HG03060 (cell line): ENCODE results near the gene BMI1.
"Not testable (repeated sequence)": the region's sequence is repeated elsewhere in the genome, so short reads cannot be mapped to it uniquely, and the experiment has no call there.

ENCODE experiments used
- ATAC-seq: cut with Tn5 transposase; IDR thresholded peaks from one replicate; pipeline ENCODE4 v1.9.1; 2021; ENCODE audit warnings: low read depth, moderate number of reproducible peaks; ENCODE audit not compliant: unreplicated experiment

The BMI1 gene

DNA sequence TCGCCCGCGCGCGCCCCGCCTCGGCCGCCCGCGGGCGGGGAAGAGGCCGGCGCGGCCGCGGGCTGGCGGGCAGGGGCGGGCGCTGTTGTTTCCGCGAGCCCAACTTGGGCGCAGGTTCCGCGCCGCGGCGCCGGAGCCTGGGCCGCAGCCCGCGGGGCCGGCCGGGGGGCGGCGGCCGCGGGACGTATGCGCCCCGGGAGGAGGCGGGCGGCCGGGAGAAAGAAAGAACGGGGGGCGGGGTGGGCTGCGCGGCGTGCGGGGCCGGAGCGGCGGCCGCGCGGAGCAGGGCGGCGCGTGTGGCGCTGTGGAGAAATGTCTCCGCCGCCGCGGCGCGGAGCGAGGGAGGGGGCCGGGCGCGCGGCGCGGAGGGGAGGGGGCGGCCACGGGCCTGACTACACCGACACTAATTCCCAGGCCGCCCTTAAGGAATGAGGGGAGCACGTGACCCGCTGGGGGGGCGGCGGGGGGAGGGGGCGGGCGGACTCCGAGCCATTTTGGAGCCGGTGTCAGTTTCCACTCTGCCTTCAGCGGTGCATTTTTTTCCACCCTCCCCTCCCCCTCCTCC lies at the start of gene BMI1:
TSS of gene BMI1 (plus strand) at position 509 of the 565 bp plus-strand sequence. CDS start 5,351 bp downstream, outside the sequence.
- ATAC-seq = no peak

DNA sequence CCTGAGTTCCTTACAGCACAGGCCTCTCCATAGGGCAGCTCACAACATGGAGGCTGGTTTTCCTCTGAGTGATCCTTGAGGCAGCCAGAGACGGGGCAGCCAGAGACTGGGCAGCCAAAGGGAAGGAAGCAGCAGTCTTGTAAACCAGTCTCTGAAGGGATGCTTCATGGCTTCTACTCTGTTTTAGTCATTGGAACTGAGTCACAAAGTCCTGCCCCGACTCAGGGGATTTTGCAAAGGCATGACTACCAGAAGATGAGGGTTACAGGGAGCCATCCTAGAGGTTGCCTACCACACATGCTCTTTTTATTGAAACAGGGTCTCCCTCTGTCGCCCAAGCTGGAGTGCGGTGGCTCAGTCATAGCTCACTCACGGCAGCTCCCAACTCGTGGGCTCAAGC lies 49.1 kb upstream of the BMI1 start:
- no peak for ATAC-seq

DNA sequence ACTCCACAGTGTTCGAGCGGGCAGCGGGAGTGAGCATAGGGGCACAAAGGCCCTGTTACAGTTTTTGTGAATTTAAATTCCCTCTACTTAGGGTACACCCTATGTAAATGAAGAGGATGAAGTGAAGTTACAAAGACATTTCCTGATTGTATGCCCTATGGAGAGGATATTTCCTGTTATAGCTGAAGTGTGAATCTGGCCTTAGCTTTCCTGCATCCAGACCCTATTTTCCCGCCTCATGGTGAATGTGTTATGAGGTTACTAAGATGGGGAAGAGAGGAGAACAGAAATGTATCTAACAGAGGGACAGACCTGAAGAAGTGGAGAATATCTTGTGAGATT lies 42.5 kb upstream of the BMI1 start:
- no peak for ATAC-seq

DNA sequence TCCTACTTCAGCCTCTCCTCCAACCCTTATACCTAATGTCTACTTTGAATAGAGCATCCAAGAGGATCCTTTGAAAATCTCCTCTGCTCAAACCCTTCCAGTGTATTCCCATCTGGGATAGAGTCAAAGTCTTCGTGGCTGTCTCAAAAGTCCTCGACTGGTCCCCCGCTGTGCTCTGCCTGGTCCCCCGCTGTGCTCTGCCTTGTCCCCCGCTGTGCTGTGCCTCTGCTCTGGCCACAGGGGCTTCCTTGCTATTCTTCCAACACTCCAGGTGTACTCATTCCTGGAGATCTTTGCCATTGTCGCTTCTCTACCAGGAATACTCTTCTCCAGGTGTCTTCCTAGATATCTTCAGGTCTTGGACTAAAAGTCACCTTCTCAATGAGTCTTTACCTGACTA lies 40.8 kb upstream of the BMI1 start:
- ATAC-seq = no peak

DNA sequence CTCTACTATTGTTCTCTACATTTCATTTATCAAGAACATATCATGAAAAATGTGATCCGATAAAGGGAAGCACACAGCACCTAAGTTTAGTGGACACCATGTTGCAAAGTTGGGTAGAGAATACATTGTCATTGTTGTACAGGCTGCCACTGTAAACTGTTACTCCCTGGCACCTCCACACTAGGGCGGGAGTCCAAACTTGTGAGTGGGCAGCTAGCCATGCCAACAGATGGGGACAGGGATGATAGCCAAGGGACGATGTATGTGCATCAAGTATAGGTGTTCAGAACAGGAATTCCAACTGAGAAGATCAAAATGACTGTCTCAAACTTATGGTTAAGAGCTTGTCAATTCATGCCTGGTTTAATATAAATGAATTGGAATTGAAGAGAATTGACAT lies 35.8 kb upstream of the BMI1 start:
- no peak for ATAC-seq

DNA sequence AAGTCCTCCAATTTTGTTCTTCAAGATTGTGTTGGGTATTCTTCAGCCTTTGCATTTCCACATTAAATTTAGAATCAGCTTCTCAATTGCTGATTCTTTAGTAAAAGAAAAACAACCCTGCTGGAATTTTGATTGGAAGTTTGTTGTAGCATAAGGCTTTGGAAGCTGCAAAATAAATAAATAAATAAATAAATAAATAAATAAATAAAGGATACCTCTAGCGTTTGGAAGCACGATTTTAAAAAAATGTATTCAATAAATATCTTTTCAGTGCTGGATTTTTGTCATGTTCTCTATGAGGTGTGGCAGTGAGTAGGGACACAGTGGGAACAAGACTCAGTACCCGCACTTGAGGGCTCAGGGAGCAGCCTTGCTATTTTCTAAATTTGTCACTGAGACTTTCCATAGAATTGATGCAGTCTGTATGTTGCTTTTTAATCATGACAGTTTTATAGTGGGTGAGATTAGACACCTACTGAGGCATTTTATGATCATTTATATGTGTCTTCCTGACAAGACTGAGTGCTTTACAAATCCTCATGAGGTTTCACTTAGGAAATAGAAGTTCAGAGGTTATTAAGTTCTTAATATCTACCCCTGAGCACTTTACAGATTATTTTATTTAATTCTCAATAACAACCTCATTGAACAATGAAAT lies 27.0 kb upstream of the BMI1 start:
- no peak for ATAC-seq

DNA sequence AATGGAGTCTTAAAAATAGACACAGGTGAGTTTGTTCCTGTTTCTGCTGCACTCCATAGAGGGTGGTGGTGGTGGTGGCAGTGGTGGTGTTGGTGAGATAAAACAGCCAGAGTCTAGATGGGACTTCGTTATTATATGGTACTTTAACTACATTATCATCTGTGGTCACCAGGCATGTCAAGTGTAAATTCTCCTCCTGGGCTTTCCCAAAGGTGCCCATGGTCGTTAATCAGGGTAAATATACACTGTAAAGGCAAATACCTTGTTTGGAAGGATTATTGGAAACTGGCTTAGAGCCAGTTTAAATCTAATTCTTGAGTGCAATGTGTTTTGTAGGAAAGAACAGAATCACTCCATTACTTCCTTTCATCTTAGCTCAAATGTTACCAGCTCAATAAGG lies 26.2 kb upstream of the BMI1 start:
- no peak for ATAC-seq

DNA sequence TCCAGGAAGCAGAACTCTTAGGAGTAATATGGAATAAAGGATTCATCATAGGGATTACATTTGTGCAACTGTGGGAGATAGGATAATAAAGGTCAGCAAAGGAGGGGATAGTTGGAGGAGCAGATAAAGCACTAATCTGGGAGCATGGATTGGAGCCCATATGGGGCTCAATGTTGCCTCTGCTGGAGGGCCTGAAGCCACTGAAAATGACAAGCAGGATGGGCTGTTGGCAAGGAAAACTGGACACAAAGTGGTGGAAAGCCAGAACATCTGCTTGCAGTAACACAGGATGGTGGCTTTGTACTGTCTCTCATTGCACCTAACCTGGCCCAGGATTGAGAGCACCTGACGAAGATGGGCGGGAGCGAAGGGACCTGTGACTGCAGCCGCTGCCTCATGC lies 19.7 kb upstream of the BMI1 start:
- no peak for ATAC-seq

DNA sequence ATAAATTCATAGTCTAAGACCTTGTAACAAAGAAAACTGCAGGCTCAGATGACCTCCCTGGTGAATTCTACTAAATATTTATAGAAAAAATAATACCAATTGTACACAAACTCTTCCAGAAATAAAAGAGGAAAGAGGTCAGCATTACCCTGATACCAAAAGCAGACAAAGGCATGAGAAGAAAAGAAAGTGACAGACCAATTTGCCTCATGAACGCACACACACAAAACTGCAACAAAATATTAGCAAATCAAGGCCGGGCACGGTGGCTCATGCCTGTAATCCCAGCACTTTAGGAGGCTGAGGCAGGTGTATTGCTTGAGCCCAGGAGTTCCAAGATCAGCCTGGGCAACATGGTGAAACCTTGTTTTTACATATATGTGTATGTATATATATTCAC lies 17.4 kb upstream of the BMI1 start:
- ATAC-seq = no peak

DNA sequence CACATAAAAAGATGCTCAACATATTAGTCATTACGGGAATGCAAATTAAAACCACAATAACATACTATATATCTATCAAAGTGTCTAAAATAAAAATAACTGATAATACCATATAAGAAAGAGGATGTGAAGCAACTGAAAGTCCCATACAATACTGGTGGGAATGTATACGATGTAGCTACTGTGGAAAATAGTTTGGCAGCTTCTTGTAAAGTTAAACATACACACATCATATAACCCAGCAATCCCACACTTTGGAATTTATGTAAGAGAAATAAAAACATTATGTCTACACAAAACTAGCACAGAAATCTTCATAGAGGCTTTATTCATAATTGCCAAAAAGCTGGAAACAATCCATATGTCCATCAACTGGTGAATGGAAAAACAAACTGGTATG lies 15.2 kb upstream of the BMI1 start:
- ATAC-seq = no peak

DNA sequence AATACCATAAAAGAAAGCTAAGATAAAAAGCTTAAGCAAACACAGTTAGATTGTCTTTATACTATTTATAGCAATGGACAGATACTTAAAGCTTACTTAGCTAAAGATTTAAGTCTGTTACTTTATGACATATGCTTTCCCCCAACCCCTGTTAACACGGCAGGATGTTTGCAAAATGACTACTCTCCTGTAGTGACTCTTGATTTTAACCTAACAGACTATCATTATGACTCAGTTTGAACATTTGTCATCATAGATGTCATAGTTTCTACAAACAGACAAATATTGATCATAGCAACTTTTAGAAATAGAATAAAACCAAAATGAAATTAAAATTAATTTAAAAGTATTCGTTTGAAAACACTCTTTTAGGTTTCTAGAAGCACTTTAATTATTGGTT lies 12.5 kb upstream of the BMI1 start:
- ATAC-seq = peak; percentile 94

DNA sequence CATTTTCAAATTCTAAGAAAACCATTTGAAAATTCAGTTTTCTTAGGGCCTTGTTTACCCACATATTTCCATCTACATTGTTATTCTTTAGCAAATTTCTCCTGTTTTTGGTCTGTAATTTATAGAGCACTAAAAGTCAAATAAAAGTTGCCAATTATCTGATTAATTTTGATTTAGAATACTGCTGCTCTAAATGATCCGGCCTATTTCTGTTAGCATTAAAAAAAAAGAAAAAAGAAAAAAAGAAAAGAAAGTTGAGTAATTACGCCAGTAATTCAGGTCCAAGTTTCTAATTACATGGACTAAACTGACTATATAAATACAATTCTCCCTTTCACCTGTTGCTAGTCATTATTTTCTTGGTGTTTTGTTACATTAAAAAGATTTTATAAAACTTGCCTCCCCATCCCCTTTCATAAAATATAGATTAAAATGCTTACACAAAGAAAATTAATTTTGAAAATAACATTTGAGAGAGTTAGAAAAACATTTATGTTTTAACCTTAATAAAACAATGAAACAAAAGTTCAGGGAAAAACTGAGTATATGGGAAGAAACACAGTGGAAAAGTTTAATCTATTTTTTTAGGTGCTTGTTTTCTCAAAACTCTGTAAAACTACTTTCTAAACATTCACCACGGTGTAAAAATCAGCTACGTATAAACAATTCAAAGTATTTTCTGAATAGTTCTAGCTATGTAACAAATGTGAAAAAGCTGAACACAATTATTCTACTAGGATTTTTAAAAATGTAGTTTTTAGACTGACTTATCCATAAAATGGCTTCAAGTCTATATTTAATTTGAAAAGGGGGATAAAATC lies 11.5 kb upstream of the BMI1 start:
- no peak for ATAC-seq

DNA sequence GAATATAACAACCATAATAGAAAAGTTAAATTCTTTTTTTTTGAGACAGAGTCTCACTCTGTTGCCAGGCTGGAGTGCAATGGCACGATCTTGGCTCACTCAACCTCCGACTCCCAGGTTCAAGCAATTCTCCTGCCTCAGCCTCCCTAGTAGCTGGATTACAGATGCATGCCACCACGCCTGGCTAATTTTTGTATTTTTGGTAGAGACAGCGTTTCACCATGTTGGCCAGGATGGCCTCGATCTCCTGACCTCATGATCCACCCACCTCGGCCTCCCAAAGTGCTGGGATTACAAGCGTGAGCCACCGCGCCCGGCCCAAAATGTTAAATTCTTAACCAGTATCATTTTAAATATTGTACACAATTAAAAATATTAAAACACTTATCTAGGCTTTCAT lies 10.9 kb upstream of the BMI1 start:
- not testable (repeated sequence) for ATAC-seq

DNA sequence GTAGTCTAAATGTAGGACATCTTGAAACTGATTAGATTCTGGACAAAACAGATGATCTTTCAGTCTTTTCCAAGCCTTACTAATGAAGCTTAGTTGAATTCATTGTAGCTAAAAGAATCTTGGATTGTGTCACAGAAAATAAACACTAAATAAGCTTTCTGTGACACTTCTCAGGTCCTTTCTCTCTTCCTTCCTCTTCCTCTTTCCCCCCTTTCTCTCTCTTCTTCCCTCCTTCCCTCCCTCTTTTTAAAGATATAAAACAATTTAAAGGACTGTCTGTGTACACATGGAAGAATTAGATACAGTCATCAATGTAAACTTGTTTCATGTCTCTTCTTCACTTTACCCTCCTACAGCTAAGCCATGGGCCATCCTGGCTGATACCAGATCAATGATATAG lies 10.0 kb upstream of the BMI1 start:
- no peak for ATAC-seq

DNA sequence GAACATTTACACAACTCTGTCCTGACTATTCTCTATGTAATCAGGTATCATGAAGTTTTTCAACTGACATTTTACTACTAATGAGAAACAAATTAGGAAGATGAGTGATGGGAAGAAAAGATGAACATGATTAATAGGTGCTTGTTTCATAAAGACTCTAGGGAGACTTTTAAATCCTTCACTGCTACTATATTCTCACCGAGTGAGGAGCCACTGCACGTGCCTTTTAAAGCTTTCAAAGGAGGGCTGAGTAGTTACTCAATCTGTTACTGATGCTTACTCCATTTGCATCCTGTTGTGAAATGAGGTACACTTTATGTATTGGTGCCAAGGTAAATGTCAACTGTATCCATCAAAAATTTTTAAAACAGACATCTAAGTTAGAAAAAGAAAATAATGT lies 6.0 kb upstream of the BMI1 start:
- no peak for ATAC-seq

DNA sequence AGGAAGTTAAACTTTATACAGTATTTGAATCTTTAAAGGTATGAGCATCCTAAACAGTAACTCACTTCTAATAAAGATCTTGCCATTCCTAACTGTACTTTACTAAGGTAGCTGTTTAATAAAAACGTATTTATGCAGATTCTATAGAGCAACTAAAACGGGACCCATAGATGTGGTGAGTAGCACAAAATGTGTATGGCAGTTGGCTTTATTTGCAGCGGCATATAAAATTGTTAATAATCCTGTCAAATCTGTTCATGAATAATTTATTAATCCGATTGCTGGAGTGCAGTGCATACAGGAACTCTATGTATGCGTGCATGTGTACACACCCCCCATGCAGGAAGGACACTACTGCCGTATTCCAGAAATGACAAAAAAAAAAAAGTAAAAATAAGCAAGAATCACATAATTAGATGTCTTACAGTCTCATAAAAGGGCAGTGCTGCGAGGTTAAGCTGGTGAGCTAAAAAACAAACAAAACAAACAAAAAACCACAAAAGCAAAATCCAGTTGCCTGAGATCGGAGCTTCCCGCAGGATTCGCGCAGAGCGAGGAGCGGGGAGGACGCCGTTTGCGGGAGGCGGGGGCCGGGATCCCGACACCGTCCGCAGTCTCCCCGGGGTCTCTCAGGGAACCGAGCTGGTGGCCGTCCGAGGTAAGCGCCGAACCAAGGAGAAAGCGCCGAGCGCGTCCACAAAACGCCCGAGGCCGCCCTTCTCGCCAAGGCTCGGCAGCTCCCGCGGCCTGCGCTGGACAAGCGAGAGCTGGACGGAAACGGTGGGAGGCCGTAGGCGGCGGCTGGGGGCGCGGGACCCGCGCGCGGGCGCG lies 5.2 kb upstream of the BMI1 start:
- peak; percentile 4 for ATAC-seq

DNA sequence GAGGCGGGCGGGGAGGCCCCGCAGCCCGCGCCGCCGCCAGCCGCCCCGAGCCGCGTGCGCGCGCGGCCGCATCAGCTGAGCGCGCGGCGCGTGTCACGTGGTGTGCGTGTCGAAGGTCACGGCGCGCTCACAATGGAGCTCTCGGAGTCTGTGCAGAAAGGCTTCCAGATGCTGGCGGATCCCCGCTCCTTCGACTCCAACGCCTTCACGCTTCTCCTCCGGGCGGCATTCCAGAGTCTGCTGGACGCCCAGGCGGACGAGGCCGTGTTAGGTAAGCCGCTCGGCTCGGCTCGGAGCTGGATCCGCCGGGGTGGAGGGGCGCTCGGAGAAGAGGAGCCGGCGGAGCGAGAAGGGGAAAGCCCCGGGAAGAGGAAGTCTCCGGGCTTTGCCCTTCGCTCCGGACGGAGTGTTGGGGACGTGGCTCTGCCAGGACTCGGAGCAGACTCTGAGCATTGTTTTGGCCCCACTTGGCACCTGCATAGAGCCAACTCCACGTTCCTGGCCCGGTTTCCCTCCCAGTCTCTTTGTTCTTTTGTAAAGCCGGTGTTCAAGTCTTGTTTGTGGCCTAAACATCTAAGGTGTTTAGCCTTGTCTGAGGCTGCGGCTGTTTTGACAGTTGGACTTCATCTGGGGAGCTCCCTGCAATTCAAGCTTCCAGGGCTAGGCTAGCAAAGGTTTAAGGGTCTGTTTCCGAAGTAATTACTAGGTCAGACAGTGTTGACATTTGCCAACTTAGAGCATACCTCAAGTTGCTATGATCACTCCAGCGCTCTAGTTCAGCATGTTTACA lies 4.4 kb upstream of the BMI1 start, which contains the start of gene COMMD3:
TSS of gene COMMD3 (plus strand) at position 103 of the 790 bp plus-strand sequence. CDS start at position 133, 30 bp downstream.
- ATAC-seq = peak; percentile 31

DNA sequence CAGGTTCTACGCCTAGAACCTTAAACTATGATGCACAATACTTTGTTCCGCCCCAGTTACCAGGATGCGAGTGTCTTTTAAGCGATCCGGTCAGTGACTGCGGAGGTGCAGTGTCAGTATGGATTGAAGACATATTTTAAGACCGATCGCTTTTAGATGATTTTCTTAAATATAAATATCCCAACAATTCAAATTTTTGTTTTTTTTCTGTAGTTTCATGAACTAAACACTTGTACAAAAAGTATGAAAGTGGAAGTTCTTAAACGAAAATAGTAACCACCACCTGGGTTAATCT lies 3.9 kb upstream of the BMI1 start:
- ATAC-seq = peak; percentile 22

DNA sequence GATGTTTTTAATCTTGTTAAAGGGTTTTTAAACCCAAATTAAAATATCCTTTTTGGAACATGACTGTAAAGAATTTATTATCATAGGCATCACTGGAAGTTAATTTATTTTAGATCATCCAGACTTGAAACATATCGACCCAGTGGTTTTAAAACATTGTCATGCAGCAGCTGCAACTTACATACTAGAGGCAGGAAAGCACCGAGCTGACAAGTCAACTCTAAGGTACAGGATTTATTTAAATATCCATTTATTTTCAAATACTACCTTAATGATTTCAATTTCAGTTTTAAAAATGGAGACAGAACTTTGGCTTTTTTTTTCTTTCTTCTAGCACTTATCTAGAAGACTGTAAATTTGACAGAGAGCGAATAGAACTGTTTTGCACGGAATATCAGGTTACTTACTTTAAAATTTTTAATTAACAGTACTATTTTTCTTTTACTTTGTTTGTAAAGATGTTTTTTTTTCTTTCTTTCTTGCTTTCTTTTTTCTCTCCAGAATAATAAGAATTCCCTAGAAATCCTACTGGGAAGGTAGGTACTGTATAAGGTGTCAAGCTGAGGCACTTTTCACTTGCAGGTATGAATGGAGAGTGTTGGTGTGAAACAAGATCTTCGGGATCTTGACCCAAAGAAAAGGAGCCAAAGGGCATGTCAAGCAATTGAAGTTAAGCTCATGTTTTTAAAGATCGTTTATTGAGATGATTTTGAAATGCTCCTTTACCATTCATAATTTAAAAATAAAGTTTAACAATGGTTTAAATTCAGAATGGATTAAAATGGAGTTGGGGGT lies 2.9 kb upstream of the BMI1 start:
- ATAC-seq = no peak

DNA sequence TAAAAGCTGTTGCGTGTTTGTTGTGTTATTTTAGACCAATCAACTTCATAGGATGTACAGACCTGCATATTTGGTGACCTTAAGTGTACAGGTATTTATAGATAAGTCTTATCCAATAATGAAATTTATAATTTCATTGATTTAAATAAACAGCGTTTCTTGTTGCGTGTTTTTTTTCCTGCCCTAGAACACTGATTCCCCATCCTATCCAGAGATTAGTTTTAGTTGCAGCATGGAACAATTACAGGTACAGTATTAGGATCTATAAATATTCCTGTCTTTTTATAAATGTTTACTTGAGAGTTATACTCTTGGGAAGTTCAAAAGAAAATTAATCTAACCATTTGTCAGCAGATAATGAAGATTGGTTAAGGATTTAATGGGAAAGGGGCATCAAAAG lies 2.1 kb upstream of the BMI1 start:
- ATAC-seq = no peak
